Suprapubic skin (tissue), 4 donors: ENCODE results near the gene CFH.

Experiments used
- CTCF ChIP-seq, 2 donors: fragments of 200-600 bp in 1 of 2; fragments of 450-650 bp in 1 of 2; sonication (generic) in 1 of 2; IDR thresholded peaks; one replicate each; pipeline ENCODE4 v1.5.1; 2016 to 2019; ENCODE audit warnings: antibody characterized with exemption in 2 of 2, mild to moderate bottlenecking in 1 of 2, moderate library complexity in 1 of 2
- EP300 ChIP-seq: sonication (generic); formaldehyde crosslinking; IDR thresholded peaks from one replicate; pipeline ENCODE4 v1.6.1; 2017; ENCODE audit warnings: antibody characterized with exemption
- POLR2A ChIP-seq, 2 donors: fragments of 450-650 bp; IDR thresholded peaks; one replicate each; pipeline ENCODE4 v1.6.1; 2017; ENCODE audit warnings: antibody characterized with exemption in 2 of 2, mild to moderate bottlenecking in 2 of 2, moderate library complexity in 2 of 2
- POLR2AphosphoS5 ChIP-seq, 3 donors: sonication (generic); formaldehyde crosslinking; IDR thresholded peaks; one replicate each; pipeline ENCODE4 v1.6.1; 2017; ENCODE audit warnings: antibody characterized with exemption in 3 of 3

GRCh38 chr1:196650403-196650802 is 1.4 kb upstream of the CFH start:
- TF ChIP-seq POLR2A (IDR thresholded peaks at IDR 0.05) (no peak), CTCF (IDR thresholded peaks at IDR 0.05) (no peak), POLR2AphosphoS5 (IDR thresholded peaks at IDR 0.05) (no peak), EP300 (no peak)
